ENCODE results near the gene STIP1.

DNA sequence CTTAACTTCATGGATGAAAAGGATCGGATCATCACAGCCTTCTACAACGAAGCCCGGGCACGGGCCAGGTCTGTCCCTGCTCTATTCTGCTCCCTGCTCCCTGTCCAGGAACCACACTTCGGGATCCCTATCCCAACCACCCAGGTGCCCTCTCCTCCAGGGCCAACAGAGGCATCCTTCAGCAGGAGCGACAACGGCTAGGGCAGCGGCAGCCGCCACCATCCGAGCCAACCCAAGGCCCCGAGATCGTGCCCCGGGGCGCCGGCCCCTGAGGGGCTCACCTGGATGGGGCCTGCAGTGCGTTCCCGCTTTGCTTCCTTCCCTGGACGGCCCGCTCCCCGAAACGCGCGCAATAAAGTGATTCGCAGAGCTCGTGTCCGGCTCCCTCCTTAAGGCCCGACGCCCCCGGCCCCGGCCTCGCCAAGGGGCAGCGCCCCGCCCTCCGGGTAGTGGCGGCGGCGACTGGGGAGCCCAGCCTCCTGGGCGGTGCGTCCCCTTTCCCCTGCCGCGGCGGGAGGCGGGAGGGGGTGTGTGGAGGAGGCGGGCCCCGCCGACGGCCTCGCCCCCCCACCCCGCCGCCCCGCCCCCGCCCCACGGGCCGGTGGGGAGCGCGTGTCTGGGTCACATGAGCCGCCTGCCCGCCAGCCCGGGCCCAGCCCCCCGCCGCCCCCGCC is 48.1 kb downstream of the STIP1 start, which contains the start of gene VEGFB:
- TF ChIP-seq, protein P1, sequence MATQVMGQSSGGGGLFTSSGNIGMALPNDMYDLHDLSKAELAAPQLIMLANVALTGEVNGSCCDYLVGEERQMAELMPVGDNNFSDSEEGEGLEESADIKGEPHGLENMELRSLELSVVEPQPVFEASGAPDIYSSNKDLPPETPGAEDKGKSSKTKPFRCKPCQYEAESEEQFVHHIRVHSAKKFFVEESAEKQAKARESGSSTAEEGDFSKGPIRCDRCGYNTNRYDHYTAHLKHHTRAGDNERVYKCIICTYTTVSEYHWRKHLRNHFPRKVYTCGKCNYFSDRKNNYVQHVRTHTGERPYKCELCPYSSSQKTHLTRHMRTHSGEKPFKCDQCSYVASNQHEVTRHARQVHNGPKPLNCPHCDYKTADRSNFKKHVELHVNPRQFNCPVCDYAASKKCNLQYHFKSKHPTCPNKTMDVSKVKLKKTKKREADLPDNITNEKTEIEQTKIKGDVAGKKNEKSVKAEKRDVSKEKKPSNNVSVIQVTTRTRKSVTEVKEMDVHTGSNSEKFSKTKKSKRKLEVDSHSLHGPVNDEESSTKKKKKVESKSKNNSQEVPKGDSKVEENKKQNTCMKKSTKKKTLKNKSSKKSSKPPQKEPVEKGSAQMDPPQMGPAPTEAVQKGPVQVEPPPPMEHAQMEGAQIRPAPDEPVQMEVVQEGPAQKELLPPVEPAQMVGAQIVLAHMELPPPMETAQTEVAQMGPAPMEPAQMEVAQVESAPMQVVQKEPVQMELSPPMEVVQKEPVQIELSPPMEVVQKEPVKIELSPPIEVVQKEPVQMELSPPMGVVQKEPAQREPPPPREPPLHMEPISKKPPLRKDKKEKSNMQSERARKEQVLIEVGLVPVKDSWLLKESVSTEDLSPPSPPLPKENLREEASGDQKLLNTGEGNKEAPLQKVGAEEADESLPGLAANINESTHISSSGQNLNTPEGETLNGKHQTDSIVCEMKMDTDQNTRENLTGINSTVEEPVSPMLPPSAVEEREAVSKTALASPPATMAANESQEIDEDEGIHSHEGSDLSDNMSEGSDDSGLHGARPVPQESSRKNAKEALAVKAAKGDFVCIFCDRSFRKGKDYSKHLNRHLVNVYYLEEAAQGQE (IDR thresholded peaks at IDR 0.05; ENCODE audit: borderline replicate concordance): no peak
- TF ChIP-seq, protein P2, sequence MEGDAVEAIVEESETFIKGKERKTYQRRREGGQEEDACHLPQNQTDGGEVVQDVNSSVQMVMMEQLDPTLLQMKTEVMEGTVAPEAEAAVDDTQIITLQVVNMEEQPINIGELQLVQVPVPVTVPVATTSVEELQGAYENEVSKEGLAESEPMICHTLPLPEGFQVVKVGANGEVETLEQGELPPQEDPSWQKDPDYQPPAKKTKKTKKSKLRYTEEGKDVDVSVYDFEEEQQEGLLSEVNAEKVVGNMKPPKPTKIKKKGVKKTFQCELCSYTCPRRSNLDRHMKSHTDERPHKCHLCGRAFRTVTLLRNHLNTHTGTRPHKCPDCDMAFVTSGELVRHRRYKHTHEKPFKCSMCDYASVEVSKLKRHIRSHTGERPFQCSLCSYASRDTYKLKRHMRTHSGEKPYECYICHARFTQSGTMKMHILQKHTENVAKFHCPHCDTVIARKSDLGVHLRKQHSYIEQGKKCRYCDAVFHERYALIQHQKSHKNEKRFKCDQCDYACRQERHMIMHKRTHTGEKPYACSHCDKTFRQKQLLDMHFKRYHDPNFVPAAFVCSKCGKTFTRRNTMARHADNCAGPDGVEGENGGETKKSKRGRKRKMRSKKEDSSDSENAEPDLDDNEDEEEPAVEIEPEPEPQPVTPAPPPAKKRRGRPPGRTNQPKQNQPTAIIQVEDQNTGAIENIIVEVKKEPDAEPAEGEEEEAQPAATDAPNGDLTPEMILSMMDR (IDR thresholded peaks at IDR 0.05; ENCODE audit: poor library complexity, severe bottlenecking): no peak
- TF ChIP-seq RAD21 (conservative IDR thresholded peaks at IDR 0.05): no peak
